Measurements from ENCODE around the gene LDLRAD2. TPM values are rescaled to one million over a fixed set of nuclear protein-coding genes. Genes with fewer than 3 reads are reported as not detected.

Gene LDLRAD2
- total and polyA plus RNA-seq, 9 of the 15 experiments (the other 6 are each of a cell fraction or from before 2014, with no cell fraction given): 0.45 to 0.48 TPM; not detected in 7

DNA sequence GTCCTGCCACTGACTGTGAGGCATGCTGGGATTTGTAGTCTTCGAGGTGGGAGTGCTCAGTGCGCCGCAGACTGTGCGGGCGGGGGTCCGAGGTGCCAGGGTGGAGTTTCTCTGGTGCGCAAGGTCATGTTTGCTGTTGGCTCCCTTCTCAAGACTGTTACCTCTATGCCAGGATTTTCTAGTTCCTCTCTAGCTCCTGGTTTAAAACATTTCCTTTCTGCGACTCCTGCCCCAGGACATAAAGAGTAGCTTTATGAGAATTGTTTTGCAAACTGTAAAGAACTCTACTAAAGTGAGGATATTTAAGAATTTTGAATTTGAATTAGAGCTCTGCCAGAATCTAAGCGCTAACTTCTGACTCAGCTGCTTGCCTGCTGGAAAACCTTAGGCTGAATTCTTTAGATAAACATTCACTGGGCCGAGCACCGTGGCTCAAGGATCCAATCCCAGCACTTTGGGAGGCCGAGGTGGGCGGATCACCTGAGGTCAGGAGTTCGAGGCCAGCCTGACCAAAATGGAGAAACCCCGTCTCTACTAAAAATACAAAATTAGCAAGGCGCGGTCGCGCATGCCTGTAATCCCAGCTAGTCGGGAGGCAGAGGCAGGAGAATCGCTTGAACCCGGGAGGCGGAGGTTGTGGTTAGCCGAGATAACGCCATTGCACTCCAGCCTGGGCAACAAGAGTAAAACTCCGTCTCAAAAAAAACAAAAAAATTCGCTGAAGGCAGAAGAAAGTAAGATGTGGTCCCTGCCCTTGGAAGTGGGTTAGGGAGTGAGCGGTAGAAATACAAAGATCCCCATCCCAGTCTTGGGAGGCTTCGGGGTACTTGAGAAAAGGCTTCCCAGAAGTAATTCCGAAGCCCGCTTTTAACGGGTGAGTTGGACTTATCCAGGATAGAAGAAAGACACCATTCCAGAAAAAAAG, 28.1 kb upstream of the LDLRAD2 start (continued):
- no peak for TF ChIP-seq ILK (tag; IDR thresholded peaks at IDR 0.05; ENCODE audit: borderline replicate concordance, low read depth)
- TF ChIP-seq ZNF217 (CRISPR knock-in tag; IDR thresholded peaks at IDR 0.05): no peak
- 0 out of 2 replicates have a peak, but pooled peaks have one; percentile 35 for TF ChIP-seq HLTF (IDR thresholded peaks at IDR 0.05)
- no peak for TF ChIP-seq CREM (IDR thresholded peaks at IDR 0.05; ENCODE audit: low read depth)
- TF ChIP-seq, protein P1, sequence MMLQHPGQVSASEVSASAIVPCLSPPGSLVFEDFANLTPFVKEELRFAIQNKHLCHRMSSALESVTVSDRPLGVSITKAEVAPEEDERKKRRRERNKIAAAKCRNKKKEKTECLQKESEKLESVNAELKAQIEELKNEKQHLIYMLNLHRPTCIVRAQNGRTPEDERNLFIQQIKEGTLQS (IDR thresholded peaks at IDR 0.05): no peak; the same call in 1 of the 2 replicates
- TF ChIP-seq, protein P1 (CRISPR knock-in tag; conservative IDR thresholded peaks at IDR 0.05): no peak; the same call in 1 of the 2 replicates
- TF ChIP-seq, protein P2, sequence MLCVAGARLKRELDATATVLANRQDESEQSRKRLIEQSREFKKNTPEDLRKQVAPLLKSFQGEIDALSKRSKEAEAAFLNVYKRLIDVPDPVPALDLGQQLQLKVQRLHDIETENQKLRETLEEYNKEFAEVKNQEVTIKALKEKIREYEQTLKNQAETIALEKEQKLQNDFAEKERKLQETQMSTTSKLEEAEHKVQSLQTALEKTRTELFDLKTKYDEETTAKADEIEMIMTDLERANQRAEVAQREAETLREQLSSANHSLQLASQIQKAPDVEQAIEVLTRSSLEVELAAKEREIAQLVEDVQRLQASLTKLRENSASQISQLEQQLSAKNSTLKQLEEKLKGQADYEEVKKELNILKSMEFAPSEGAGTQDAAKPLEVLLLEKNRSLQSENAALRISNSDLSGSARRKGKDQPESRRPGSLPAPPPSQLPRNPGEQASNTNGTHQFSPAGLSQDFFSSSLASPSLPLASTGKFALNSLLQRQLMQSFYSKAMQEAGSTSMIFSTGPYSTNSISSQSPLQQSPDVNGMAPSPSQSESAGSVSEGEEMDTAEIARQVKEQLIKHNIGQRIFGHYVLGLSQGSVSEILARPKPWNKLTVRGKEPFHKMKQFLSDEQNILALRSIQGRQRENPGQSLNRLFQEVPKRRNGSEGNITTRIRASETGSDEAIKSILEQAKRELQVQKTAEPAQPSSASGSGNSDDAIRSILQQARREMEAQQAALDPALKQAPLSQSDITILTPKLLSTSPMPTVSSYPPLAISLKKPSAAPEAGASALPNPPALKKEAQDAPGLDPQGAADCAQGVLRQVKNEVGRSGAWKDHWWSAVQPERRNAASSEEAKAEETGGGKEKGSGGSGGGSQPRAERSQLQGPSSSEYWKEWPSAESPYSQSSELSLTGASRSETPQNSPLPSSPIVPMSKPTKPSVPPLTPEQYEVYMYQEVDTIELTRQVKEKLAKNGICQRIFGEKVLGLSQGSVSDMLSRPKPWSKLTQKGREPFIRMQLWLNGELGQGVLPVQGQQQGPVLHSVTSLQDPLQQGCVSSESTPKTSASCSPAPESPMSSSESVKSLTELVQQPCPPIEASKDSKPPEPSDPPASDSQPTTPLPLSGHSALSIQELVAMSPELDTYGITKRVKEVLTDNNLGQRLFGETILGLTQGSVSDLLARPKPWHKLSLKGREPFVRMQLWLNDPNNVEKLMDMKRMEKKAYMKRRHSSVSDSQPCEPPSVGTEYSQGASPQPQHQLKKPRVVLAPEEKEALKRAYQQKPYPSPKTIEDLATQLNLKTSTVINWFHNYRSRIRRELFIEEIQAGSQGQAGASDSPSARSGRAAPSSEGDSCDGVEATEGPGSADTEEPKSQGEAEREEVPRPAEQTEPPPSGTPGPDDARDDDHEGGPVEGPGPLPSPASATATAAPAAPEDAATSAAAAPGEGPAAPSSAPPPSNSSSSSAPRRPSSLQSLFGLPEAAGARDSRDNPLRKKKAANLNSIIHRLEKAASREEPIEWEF (CRISPR knock-in tag; IDR thresholded peaks at IDR 0.05): peak; percentile 34; the same call in 1 of the 2 replicates
- TF ChIP-seq CHD1 (IDR thresholded peaks at IDR 0.05; ENCODE audit: low read length): no peak
- TF ChIP-seq CC2D1A (IDR thresholded peaks at IDR 0.05): peak; percentile 37; the same call in 1 of the 2 replicates
- peak; percentile 38; the same call in 1 of the 2 replicates for TF ChIP-seq ARID3A (IDR thresholded peaks at IDR 0.05; ENCODE audit: borderline replicate concordance, low read depth, low read length)
- TF ChIP-seq RFX1 (IDR thresholded peaks at IDR 0.05): no peak
- 0 out of 2 replicates have a peak, but pooled peaks have one; percentile 20 for TF ChIP-seq NFATC3 (IDR thresholded peaks at IDR 0.05)
- 0 out of 2 replicates have a peak, but pooled peaks have one; percentile 13 for TF ChIP-seq ZEB2 (IDR thresholded peaks at IDR 0.05)
- TF ChIP-seq ZNF311 (CRISPR knock-in tag; IDR thresholded peaks at IDR 0.05): no peak
- TF ChIP-seq ARHGAP35 (IDR thresholded peaks at IDR 0.05; ENCODE audit: partially characterized antibody): no peak
- TF ChIP-seq ZNF778 (CRISPR knock-in tag; IDR thresholded peaks at IDR 0.05): no peak
- TF ChIP-seq, protein P3, sequence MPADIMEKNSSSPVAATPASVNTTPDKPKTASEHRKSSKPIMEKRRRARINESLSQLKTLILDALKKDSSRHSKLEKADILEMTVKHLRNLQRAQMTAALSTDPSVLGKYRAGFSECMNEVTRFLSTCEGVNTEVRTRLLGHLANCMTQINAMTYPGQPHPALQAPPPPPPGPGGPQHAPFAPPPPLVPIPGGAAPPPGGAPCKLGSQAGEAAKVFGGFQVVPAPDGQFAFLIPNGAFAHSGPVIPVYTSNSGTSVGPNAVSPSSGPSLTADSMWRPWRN (IDR thresholded peaks at IDR 0.05; ENCODE audit: low read depth): no peak; the same call in 1 of the 2 replicates
- 0 out of 2 replicates have a peak, but pooled peaks have one; percentile 47 for TF ChIP-seq CGGBP1 (CRISPR knock-in tag; IDR thresholded peaks at IDR 0.05)

Measured in K562 (cell line).